Activated CD4-positive, alpha-beta T cell treated with anti-CD3 and anti-CD28 coated beads, Interleukin-2, amount 10 ng/mL, durations not matched to agents 7 days and 5 days (primary cell): ENCODE measurements around the gene MIS18BP1. TPM values are rescaled to one million over a fixed set of nuclear protein-coding genes. Genes with fewer than 3 reads are reported as not detected.
"Not testable (repeated sequence)": the region's sequence is repeated elsewhere in the genome, so short reads cannot be mapped to it uniquely, and the experiment has no call there.

Experiments used
- CTCF ChIA-PET: fragments of 350-600 bp; sonication (Branson Sonifier 250); formaldehyde crosslinking; loops from one replicate; lab custom pipeline; 2021; ENCODE audit warnings: antibody characterized with exemption; lab: Charles Lee
- POLR2A ChIA-PET: fragments of 350-600 bp; sonication (Branson Sonifier 250); formaldehyde crosslinking; loops from one replicate; lab custom pipeline; 2021; ENCODE audit warnings: antibody characterized with exemption; lab: Charles Lee
- DNase-seq: peaks from one replicate; pipeline ENCODE4 v3.0.0-alpha.2; 2020
- H3K27ac Mint-ChIP-seq: one replicate; pipeline ENCODE4 v1.8.0; 2021; ENCODE audit warnings: mild to moderate bottlenecking, moderate library complexity, mixed read lengths
- H3K27me3 Mint-ChIP-seq: one replicate; pipeline ENCODE4 v1.8.0; 2021; ENCODE audit warnings: mixed read lengths
- H3K36me3 Mint-ChIP-seq: one replicate; pipeline ENCODE4 v1.8.0; 2021; ENCODE audit warnings: low read depth, mixed read lengths
- H3K4me1 Mint-ChIP-seq: one replicate; pipeline ENCODE4 v1.8.0; 2021; ENCODE audit warnings: mixed read lengths
- H3K4me3 Mint-ChIP-seq: one replicate; pipeline ENCODE4 v1.8.0; 2021; ENCODE audit warnings: mild to moderate bottlenecking, moderate library complexity, mixed read lengths
- H3K9me3 Mint-ChIP-seq: one replicate; pipeline ENCODE4 v1.8.0; 2021; ENCODE audit warnings: mixed read lengths
- total RNA-seq, 2 experiments: library from RNA; stranded (reverse); gene quantifications; one replicate each; pipeline ENCODE4 v1.2.3, GENCODE V29; 2021

The MIS18BP1 gene
- total RNA-seq = 10 to 100 TPM; 81.9 to 90.6 TPM

DNA sequence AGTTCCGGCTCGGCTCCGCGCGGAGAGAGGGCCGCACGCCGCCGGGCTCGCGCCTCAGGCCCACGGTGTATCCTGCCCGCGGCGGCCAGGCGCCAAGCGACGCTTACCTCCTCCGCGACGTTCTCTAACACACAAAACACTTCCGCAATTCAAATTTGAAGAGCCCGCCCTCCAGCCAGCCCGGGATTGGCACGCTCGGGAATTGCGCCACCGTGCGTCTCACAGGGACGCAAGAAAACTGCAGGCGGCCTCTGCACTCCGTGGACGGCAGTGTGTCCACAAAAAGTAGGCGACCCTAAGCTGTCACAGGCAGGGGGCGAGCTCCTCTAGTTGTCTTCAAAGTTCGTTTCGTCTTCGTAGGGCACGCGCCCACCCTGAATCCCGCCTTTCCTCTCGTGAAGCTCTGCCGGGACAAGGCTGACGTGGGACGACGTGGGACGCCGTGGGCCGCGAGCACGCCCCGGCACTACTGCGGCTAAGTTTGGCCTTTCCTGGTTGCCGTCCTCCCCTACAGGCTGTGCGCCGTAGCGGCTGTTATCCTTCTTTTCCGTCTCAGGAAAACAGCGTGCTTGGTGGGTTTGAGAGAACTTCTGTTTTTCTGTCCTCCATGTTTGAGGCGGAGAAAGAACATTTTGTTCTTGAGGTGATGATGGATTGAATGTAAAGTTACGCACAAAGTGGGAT, at the start of gene MIS18BP1:
TSS of gene MIS18BP1 (minus strand) at position 133 of the 684 bp plus-strand sequence. CDS start 5,916 bp downstream, outside the sequence.
- Mint-ChIP-seq H3K36me3 (peaks cover 23% of the 10 kb centered on the region), H3K27ac (peak within 1 kb of the TSS; percentile 98), H3K4me1 (peaks cover 30% of the 10 kb centered on the region), H3K27me3 (peaks cover 8% of the 10 kb centered on the region), H3K9me3 (peaks cover 14% of the 10 kb centered on the region), H3K4me3 (peak within 1 kb of the TSS; percentile 87)
- POLR2A ChIA-PET = no interaction called here
- peak; percentile 97 for DNase-seq
- CTCF ChIA-PET = interaction anchor here (0.5 to 2.8 kb wide), 11 partner anchors 9 to 442 kb away, joined by 3 to 14 read pairs (median 3); no protein-coding TSS in a partner anchor

GRCh38 chr14:45298423-45299117, 45.6 kb upstream of the MIS18BP1 start:
- DNase-seq = no peak
- no peaks in the 10 kb centered on the region for H3K36me3 Mint-ChIP-seq
- peaks cover 14% of the 10 kb centered on the region for H3K4me1 Mint-ChIP-seq
- H3K27ac Mint-ChIP-seq = no peak overlapping the region
- ChIA-PET CTCF (interaction anchor here (1.2 kb wide), 1 partner anchor 11 kb away, joined by 3 read pairs; no protein-coding TSS in a partner anchor), POLR2A (no interaction called here)
- H3K27me3 Mint-ChIP-seq = peaks cover 8% of the 10 kb centered on the region
- no peaks in the 10 kb centered on the region for H3K9me3 Mint-ChIP-seq
- H3K4me3 Mint-ChIP-seq = no peak overlapping the region

DNA sequence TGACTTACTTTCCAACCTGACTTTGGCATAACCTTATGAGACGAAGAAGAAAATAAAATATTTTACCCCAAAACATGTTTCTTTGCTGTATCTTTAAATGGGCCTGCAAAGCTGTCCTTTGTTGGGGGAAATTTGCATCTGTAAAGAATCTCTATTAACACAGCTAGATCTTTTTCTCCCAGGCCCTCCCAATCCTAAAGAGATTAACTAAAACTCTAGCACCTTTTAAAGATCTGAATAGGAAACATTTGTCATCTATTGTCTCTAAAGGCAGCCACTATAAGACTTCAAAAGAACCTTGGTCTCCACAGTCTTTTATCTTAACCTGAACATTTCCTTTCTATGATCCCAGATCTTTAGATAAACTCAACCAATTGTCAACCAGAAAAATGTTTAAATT, 41.8 kb upstream of the MIS18BP1 start:
- POLR2A ChIA-PET, H3K4me3 Mint-ChIP-seq: not testable (repeated sequence)
- H3K4me1 Mint-ChIP-seq = peaks cover 21% of the 10 kb centered on the region

DNA sequence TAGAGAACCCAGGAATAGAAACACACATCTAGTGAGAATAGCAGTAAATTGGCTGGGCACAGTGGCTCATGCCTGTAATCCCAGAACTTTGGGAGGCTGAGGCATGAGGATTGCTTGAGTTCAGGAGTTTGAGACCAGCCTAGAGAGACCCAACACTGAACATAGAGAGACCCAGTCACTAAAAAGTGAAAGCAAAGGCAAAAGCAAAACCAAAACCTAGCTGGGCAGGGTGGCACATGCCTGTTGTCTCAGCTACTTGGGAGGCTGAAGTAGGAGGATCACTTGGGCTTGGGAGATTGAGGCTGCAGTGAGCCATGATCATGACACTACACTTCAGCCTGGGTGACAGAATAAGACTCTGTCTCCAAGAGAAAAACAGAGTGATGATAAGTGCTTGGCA, 37.5 kb upstream of the MIS18BP1 start:
- H3K27ac Mint-ChIP-seq = no peak overlapping the region
- H3K9me3 Mint-ChIP-seq = no peaks in the 10 kb centered on the region
- CTCF ChIA-PET = interaction anchor here (0.9 to 1.2 kb wide), 2 partner anchors 23 to 155 kb away, joined by 4 to 5 read pairs; partner anchors contain the start of gene FANCM
- H3K27me3 Mint-ChIP-seq = peaks cover 3% of the 10 kb centered on the region
- no peak overlapping the region for H3K4me3 Mint-ChIP-seq
- POLR2A ChIA-PET = no interaction called here
- H3K4me1 Mint-ChIP-seq = peaks cover 18% of the 10 kb centered on the region
- H3K36me3 Mint-ChIP-seq = peaks cover 3% of the 10 kb centered on the region
- peak; percentile 19 for DNase-seq

More for the DNA sequence above, 41.8 kb upstream of the MIS18BP1 start:
- not testable (repeated sequence) for DNase-seq, H3K27ac Mint-ChIP-seq, H3K9me3 Mint-ChIP-seq, H3K36me3 Mint-ChIP-seq, H3K27me3 Mint-ChIP-seq
- CTCF ChIA-PET = interaction anchor here (0.6 to 0.9 kb wide), 2 partner anchors 10 to 1233 kb away, joined by 3 read pairs; no protein-coding TSS in a partner anchor

- DNase-seq = no peak
- ChIA-PET POLR2A (no interaction called here), CTCF (no interaction called here)
- Mint-ChIP-seq H3K27ac (no peak overlapping the region), H3K36me3 (peaks cover 3% of the 10 kb centered on the region), H3K4me1 (peaks cover 8% of the 10 kb centered on the region), H3K9me3 (no peaks in the 10 kb centered on the region), H3K4me3 (no peak overlapping the region), H3K27me3 (peaks cover 2% of the 10 kb centered on the region)
Observed at GRCh38 chr14:45287610-45288009, 34.6 kb upstream of the MIS18BP1 start.

GRCh38 chr14:45284802-45285201, 31.8 kb upstream of the MIS18BP1 start:
- H3K36me3 Mint-ChIP-seq = no peaks in the 10 kb centered on the region
- no peak overlapping the region for H3K4me3 Mint-ChIP-seq
- CTCF ChIA-PET = interaction anchor here (1.0 kb wide), 1 partner anchor 10 kb away, joined by 3 read pairs; no protein-coding TSS in a partner anchor
- POLR2A ChIA-PET = no interaction called here
- no peak overlapping the region for H3K27ac Mint-ChIP-seq
- H3K4me1 Mint-ChIP-seq = no peaks in the 10 kb centered on the region
- DNase-seq = no peak
- H3K9me3 Mint-ChIP-seq = peaks cover 14% of the 10 kb centered on the region
- H3K27me3 Mint-ChIP-seq = peaks cover 2% of the 10 kb centered on the region

DNA sequence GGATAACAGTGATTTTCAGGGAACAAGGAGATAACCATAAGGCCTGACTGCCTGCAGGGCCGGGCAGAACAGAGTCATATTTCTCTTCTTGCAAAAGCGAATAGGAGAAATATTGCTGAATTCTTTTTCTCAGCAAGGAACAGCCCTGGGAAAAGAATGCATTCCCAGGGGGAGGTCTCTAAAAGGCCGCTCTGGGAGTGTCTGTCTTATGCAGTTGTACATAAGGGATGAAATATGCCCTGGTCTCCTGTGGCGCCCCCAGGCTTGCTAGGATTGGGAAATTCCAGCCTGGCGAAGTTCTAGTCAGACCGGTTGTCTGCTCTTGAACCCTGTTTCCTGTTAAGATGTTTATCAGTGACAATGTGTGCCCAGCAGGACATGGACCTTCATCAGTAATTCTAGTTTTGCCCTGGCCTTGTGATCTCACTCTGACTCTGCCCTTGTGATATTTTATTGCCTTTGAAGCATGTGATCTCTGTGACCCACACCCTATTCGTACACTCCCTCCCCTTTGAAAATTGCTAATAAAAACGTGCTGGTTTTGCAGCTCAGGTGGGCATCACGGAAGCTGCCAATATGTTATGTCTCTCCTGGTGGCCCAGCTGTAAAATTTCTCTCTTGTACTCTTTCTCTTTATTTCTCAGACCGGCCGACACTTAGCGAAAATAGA, 28.9 kb upstream of the MIS18BP1 start:
- H3K36me3 Mint-ChIP-seq, DNase-seq, H3K27ac Mint-ChIP-seq, POLR2A ChIA-PET, H3K4me1 Mint-ChIP-seq, H3K27me3 Mint-ChIP-seq, H3K4me3 Mint-ChIP-seq, CTCF ChIA-PET: not testable (repeated sequence)
- peaks cover 14% of the 10 kb centered on the region for H3K9me3 Mint-ChIP-seq

DNA sequence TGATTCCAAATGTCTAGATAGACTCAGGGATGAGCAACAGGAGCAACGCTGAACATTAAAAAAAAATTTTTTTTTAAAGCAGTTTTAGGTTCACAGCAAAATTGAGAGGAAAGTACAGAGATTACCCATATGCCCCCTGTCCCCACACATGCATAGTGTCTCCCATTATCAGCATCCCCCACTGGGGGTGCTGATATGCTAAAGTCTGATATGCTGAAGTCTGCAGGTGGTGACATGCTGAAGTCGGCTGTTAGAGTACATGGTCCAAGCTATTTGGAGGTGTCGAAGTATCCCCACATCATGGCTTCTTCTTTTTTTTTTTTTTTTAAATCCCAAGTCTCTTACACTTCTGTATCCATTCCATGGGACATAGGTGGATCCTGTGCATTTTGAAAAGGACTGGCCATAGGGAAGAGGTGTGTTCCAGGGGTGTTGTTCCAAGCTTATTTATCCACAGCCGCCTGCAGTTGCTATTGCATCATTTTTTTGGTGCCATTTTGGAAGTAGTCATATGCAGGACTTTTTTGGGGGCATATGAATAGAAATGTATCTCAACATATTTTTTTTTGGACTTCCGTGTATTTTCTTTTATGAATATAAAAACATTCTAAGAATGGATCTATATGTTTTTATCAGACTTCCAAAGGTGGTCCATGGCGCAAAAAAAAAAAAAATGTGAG, 19.0 kb upstream of the MIS18BP1 start:
- POLR2A ChIA-PET = no interaction called here
- Mint-ChIP-seq H3K4me1 (peaks cover 1% of the 10 kb centered on the region), H3K4me3 (no peak overlapping the region), H3K27me3 (peaks cover 3% of the 10 kb centered on the region), H3K27ac (no peak overlapping the region), H3K9me3 (no peaks in the 10 kb centered on the region), H3K36me3 (no peaks in the 10 kb centered on the region)
- CTCF ChIA-PET = interaction anchor here (1.0 kb wide), 1 partner anchor 10 kb away, joined by 3 read pairs; no protein-coding TSS in a partner anchor
- no peak for DNase-seq

DNA sequence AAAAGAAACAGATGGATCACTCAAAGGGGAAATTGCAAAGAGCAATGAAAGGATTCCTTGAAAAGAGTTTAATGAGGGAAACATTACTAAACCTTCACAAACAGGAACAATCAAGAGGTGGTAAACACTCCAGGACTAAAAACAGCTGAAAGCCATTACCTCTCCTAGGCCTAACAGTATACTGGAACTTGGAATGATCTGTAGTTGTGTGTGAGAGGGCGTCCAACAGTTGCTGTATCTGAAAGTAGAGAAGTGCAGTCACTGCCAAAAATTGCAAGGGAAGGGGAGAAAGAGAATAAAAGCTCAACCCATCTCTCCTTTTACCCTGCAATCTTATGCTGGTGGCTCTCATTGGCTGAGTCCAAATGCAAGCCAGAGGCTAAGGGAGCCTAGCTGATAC, 17.0 kb upstream of the MIS18BP1 start:
- Mint-ChIP-seq H3K9me3 (no peaks in the 10 kb centered on the region), H3K27me3 (peaks cover 3% of the 10 kb centered on the region), H3K4me1 (peaks cover 1% of the 10 kb centered on the region), H3K36me3 (no peaks in the 10 kb centered on the region), H3K27ac (no peak overlapping the region), H3K4me3 (no peak overlapping the region)
- CTCF ChIA-PET = interaction anchor here (1.2 to 1.5 kb wide), 2 partner anchors 8 to 16 kb away, joined by 3 read pairs; no protein-coding TSS in a partner anchor
- no peak for DNase-seq
- POLR2A ChIA-PET = no interaction called here

GRCh38 chr14:45267071-45267470, 14.1 kb upstream of the MIS18BP1 start:
- Mint-ChIP-seq H3K36me3 (no peaks in the 10 kb centered on the region), H3K27ac (no peak overlapping the region), H3K4me1 (peaks cover 1% of the 10 kb centered on the region), H3K4me3 (no peak overlapping the region), H3K27me3 (peaks cover 7% of the 10 kb centered on the region), H3K9me3 (no peaks in the 10 kb centered on the region)
- POLR2A ChIA-PET = no interaction called here
- CTCF ChIA-PET = no interaction called here
- DNase-seq = no peak

GRCh38 chr14:45262637-45263036, 9.6 kb upstream of the MIS18BP1 start:
- ChIA-PET POLR2A (no interaction called here), CTCF (interaction anchor here (0.8 to 1.1 kb wide), 2 partner anchors 9 to 10 kb away, joined by 3 to 5 read pairs; partner anchors contain the start of gene MIS18BP1)
- DNase-seq = no peak
- Mint-ChIP-seq H3K27me3 (peaks cover 9% of the 10 kb centered on the region), H3K36me3 (peaks cover 11% of the 10 kb centered on the region), H3K9me3 (peaks cover 31% of the 10 kb centered on the region), H3K4me1 (no peaks in the 10 kb centered on the region), H3K27ac (no peak overlapping the region), H3K4me3 (no peak overlapping the region)

- ChIA-PET CTCF (no interaction called here), POLR2A (no interaction called here)
- DNase-seq = no peak
- H3K4me3 Mint-ChIP-seq = no peak overlapping the region
- H3K36me3 Mint-ChIP-seq = peaks cover 11% of the 10 kb centered on the region
- peaks cover 16% of the 10 kb centered on the region for H3K27me3 Mint-ChIP-seq
- H3K27ac Mint-ChIP-seq = no peak overlapping the region
- H3K9me3 Mint-ChIP-seq = peaks cover 36% of the 10 kb centered on the region
- H3K4me1 Mint-ChIP-seq = no peaks in the 10 kb centered on the region
Observed at GRCh38 chr14:45261209-45261608, 8.2 kb upstream of the MIS18BP1 start.
